K562 (cell line): ENCODE results near the gene LIMS1. TPM values are rescaled to one million over a fixed set of nuclear protein-coding genes. Genes with fewer than 3 reads are reported as not detected.

Experiments used
- CEBPG ChIP-seq, 3 experiments: fragments of 200-800 bp in 1 of 3; sonication (Bioruptor generic) in 1 of 3; sonication (generic) in 1 of 3; formaldehyde crosslinking in 1 of 3; IDR thresholded peaks in 2 of 3; conservative IDR thresholded peaks in 1 of 3; 2 replicates each; pipeline versions ENCODE4 v1.6.1 to v1.8.0; 2016 to 2022; ENCODE audit warnings: missing compliant biosample characterization in 2 of 3, missing genetic modification characterization in 2 of 3, mild to moderate bottlenecking in 1 of 3, missing genetic modification reagents in 1 of 3
- CTBP1 ChIP-seq: fragments of 450-650 bp; IDR thresholded peaks from 2 replicates; pipeline ENCODE4 v1.6.1; 2016; ENCODE audit warnings: borderline replicate concordance
- EGR1 ChIP-seq: fragments of 450-650 bp; conservative IDR thresholded peaks from 2 replicates; pipeline ENCODE4 v1.6.1; 2017; ENCODE audit warnings: mild to moderate bottlenecking
- ETV1 ChIP-seq: fragments of 450-650 bp; conservative IDR thresholded peaks from 2 replicates; pipeline ENCODE4 v1.6.1; 2016; ENCODE audit warnings: missing genetic modification characterization, control low read depth, low read depth, missing compliant biosample characterization
- JUNB ChIP-seq: fragments of 450-650 bp; formaldehyde crosslinking; conservative IDR thresholded peaks from 2 replicates; pipeline ENCODE4 v1.4.0; 2020; ENCODE audit warnings: mild to moderate bottlenecking
- NONO ChIP-seq, 2 experiments: fragments of 200-400 bp in 1 of 2; fragments of 450-650 bp in 1 of 2; formaldehyde crosslinking in 1 of 2; IDR thresholded peaks; 2 replicates each; pipeline ENCODE4 v1.6.1; 2017; ENCODE audit warnings: low read depth in 2 of 2, mild to moderate bottlenecking in 2 of 2, moderate library complexity in 2 of 2, low read length in 1 of 2
- PPARD ChIP-seq: fragments of 250-450 bp; sonication (Bioruptor Pico); IDR thresholded peaks from 2 replicates; pipeline ENCODE4 v1.8.0; 2022; ENCODE audit warnings: inconsistent platforms, mild to moderate bottlenecking, moderate library complexity
- RHOXF2B ChIP-seq: fragments of 250-450 bp; sonication (Bioruptor Pico); conservative IDR thresholded peaks from 2 replicates; pipeline ENCODE4 v1.5.1; 2021
- SAFB ChIP-seq: fragments of 200-400 bp; formaldehyde crosslinking; IDR thresholded peaks from 2 replicates; pipeline ENCODE4 v1.6.1; 2017; ENCODE audit warnings: low read depth, low read length, borderline replicate concordance
- TAF1 ChIP-seq: IDR thresholded peaks from 2 replicates; pipeline ENCODE4 v1.6.1; 2011; ENCODE audit warnings: mild to moderate bottlenecking, low read length, moderate library complexity; ENCODE audit not compliant: insufficient read depth, control insufficient read depth, severe bottlenecking; ENCODE audit errors: extremely low read depth
- TAF7 ChIP-seq: fragments of 450-650 bp; IDR thresholded peaks from 2 replicates; pipeline ENCODE4 v1.6.1; 2016; ENCODE audit warnings: missing genetic modification characterization, missing compliant biosample characterization
- ZNF165 ChIP-seq: fragments of 250-450 bp; sonication (Bioruptor Pico); IDR thresholded peaks from 2 replicates; pipeline ENCODE4 v1.4.0; 2020; ENCODE audit warnings: borderline replicate concordance
- polyA plus RNA-seq, 8 experiments: library from polyadenylated mRNA; depleted of rRNA in 4 of 8; stranded (reverse) in 5 of 8; unstranded in 3 of 8; fragments of >200 nt; fragmentation: Nextera tagmentation in 2 of 8; fragmentation: Illumina TruSeq in 1 of 8; extraction: Ambion mirVana in 2 of 8; extraction: Trizol in 1 of 8; gene quantifications; 2 replicates each; pipeline versions ENCODE4 v1.2.1 to v1.2.3, GENCODE V29; 2011 to 2014; ENCODE audit warnings: inconsistent platforms in 1 of 8, missing spikeins in 1 of 8
- total RNA-seq, 7 experiments: library from RNA; depleted of rRNA in 6 of 7; stranded (reverse); fragments of >200 nt in 6 of 7; fragmentation: Illumina TruSeq in 2 of 7; extraction: Trizol in 2 of 7; gene quantifications; 2 replicates each; pipeline versions ENCODE4 v1.2.1 to v1.2.3, GENCODE V29; 2011 to 2021; ENCODE audit warnings: low replicate concordance in 1 of 7
- TF ChIP-seq, protein P1 (sequence below): fragments of 450-650 bp; formaldehyde crosslinking; IDR thresholded peaks from 2 replicates; pipeline ENCODE4 v1.4.0; 2020; ENCODE audit warnings: mild to moderate bottlenecking, moderate library complexity
- TF ChIP-seq, protein P2 (sequence below), 2 experiments: fragments of 450-650 bp; conservative IDR thresholded peaks; 2 replicates each; pipeline ENCODE4 v1.6.1; 2017; ENCODE audit warnings: mild to moderate bottlenecking in 2 of 2, moderate library complexity in 2 of 2
- TF ChIP-seq, protein P3 (sequence below), 3 experiments: fragments of 200-800 bp in 1 of 3; sonication (Bioruptor generic) in 1 of 3; sonication (generic) in 1 of 3; formaldehyde crosslinking in 1 of 3; IDR thresholded peaks; 2 replicates each; pipeline versions ENCODE4 v1.6.1 to v1.8.0; 2016 to 2022; ENCODE audit warnings: mild to moderate bottlenecking in 2 of 3, missing compliant biosample characterization in 2 of 3, missing genetic modification characterization in 2 of 3, missing genetic modification reagents in 1 of 3
- TF ChIP-seq, protein P4 (sequence below): fragments of 250-450 bp; sonication (Bioruptor Pico); IDR thresholded peaks from 2 replicates; pipeline ENCODE4 v1.4.0; 2020; ENCODE audit warnings: borderline replicate concordance
- TF ChIP-seq, protein P5 (sequence below): fragments of 250-450 bp; sonication (Bioruptor Pico); IDR thresholded peaks from 2 replicates; pipeline ENCODE4 v1.5.0; 2020; ENCODE audit warnings: mild to moderate bottlenecking, borderline replicate concordance

The LIMS1 gene
- total and polyA plus RNA-seq, 9 of the 15 experiments (the other 6 are each of a cell fraction or from before 2014, with no cell fraction given), result 52.8 to 134 (median 81.0) TPM

DNA sequence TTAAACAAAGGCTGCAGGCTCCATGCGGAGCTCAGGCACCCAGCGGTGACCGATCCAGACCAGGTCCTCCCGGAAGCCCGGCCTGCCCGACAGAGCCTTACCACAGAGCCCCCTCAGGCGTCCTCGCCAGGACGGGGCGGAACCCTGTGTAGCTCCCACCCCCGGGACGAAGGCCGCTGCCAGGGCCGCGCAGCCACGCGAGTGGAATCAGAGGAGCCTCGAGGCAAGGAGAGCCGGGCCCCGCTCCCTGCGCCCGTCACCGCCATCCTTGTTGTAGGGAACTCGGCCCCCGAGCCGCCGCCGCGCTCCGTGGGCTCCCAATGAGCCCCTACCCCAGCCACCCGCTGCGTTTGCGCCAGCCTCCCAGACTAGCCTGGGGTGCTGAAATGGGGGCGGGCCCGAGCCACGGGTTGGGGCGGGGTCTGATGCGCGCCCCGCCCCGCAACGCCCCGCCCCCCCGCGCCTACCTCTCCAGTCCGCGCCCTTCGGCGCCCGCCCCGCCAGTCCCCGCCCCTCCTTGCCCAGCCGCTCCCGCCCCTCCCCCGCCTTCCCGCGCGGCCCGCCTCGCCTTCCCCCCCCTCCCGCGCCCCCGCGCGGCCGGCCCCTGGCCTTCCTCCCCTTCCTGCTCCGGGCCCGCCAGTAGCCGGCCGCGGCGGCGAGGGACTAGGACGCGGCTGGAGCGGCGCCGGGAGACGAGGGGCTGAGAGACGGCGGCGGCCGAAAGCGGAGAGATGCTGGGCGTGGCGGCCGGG is at the start of gene LIMS1 (continued):
- TF ChIP-seq NONO (IDR thresholded peaks at IDR 0.05; ENCODE audit: low read depth in 2 of 2, low read length in 1 of 2) (peak; percentile 69 to 87; a peak in 2 of 4 replicates), JUNB (CRISPR knock-in tag) (no peak; the same call in 1 of the 2 replicates), PPARD (CRISPR knock-in tag) (no peak), EGR1 (peak; percentile 24; the same call in 1 of the 2 replicates), RHOXF2B (CRISPR knock-in tag) (no peak), SAFB (peak; percentile 51; the same call in 1 of the 2 replicates), ETV1 (peak; percentile 73; the same call in 1 of the 2 replicates), CTBP1 (peak; percentile 30; the same call in 1 of the 2 replicates), ZNF165 (CRISPR knock-in tag) (0 out of 2 replicates have a peak, but pooled peaks have one; percentile 48), TAF1 (peak; percentile 91), CEBPG (CRISPR knock-in tag; IDR thresholded peaks at IDR 0.05) (no peak), CEBPG (tag; conservative IDR thresholded peaks at IDR 0.05 in 1 of 2, IDR thresholded peaks at IDR 0.05 in 1 of 2) (no peak), TAF7 (0 out of 2 replicates have a peak, but pooled peaks have one; percentile 48)
- TF ChIP-seq, protein P1, sequence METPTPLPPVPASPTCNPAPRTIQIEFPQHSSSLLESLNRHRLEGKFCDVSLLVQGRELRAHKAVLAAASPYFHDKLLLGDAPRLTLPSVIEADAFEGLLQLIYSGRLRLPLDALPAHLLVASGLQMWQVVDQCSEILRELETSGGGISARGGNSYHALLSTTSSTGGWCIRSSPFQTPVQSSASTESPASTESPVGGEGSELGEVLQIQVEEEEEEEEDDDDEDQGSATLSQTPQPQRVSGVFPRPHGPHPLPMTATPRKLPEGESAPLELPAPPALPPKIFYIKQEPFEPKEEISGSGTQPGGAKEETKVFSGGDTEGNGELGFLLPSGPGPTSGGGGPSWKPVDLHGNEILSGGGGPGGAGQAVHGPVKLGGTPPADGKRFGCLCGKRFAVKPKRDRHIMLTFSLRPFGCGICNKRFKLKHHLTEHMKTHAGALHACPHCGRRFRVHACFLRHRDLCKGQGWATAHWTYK, result peak; percentile 72; the same call in 1 of the 2 replicates
- TF ChIP-seq, protein P2, sequence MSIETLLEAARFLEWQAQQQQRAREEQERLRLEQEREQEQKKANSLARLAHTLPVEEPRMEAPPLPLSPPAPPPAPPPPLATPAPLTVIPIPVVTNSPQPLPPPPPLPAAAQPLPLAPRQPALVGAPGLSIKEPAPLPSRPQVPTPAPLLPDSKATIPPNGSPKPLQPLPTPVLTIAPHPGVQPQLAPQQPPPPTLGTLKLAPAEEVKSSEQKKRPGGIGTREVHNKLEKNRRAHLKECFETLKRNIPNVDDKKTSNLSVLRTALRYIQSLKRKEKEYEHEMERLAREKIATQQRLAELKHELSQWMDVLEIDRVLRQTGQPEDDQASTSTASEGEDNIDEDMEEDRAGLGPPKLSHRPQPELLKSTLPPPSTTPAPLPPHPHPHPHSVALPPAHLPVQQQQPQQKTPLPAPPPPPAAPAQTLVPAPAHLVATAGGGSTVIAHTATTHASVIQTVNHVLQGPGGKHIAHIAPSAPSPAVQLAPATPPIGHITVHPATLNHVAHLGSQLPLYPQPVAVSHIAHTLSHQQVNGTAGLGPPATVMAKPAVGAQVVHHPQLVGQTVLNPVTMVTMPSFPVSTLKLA (conservative IDR thresholded peaks at IDR 0.05), result peak in 1 of 2 experiments; percentile 66; a peak in 3 of 4 replicates
- TF ChIP-seq, protein P3, sequence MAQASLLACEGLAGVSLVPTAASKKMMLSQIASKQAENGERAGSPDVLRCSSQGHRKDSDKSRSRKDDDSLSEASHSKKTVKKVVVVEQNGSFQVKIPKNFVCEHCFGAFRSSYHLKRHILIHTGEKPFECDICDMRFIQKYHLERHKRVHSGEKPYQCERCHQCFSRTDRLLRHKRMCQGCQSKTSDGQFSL (CRISPR knock-in tag; IDR thresholded peaks at IDR 0.05), result peak; percentile 89
- TF ChIP-seq, protein P3 (tag; IDR thresholded peaks at IDR 0.05), result peak in 1 of 2 experiments; percentile 75; a peak in 2 of 4 replicates
- TF ChIP-seq, protein P4, sequence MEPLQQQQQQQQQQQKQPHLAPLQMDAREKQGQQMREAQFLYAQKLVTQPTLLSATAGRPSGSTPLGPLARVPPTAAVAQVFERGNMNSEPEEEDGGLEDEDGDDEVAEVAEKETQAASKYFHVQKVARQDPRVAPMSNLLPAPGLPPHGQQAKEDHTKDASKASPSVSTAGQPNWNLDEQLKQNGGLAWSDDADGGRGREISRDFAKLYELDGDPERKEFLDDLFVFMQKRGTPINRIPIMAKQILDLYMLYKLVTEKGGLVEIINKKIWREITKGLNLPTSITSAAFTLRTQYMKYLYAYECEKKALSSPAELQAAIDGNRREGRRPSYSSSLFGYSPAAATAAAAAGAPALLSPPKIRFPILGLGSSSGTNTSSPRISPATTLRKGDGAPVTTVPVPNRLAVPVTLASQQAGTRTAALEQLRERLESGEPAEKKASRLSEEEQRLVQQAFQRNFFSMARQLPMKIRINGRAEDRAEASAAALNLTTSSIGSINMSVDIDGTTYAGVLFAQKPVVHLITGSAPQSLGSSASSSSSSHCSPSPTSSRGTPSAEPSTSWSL (CRISPR knock-in tag), result 0 out of 2 replicates have a peak, but pooled peaks have one; percentile 25
- TF ChIP-seq, protein P5, sequence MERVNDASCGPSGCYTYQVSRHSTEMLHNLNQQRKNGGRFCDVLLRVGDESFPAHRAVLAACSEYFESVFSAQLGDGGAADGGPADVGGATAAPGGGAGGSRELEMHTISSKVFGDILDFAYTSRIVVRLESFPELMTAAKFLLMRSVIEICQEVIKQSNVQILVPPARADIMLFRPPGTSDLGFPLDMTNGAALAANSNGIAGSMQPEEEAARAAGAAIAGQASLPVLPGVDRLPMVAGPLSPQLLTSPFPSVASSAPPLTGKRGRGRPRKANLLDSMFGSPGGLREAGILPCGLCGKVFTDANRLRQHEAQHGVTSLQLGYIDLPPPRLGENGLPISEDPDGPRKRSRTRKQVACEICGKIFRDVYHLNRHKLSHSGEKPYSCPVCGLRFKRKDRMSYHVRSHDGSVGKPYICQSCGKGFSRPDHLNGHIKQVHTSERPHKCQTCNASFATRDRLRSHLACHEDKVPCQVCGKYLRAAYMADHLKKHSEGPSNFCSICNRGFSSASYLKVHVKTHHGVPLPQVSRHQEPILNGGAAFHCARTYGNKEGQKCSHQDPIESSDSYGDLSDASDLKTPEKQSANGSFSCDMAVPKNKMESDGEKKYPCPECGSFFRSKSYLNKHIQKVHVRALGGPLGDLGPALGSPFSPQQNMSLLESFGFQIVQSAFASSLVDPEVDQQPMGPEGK, result no peak
